ACHN (cell line): ENCODE data around the gene CRB2.

Experiments used
- DNase-seq: peaks from one replicate; pipeline ENCODE4 v3.0.0-alpha.2; 2015
- in situ Hi-C: cut with HindIII; loops from 2 replicates; pipeline ENCODE4 v1.10.0; 2017; ENCODE audit warnings: low sequenced_read_pairs, low pct_ligation_motif_present, low pct_unique_long_range_greater_than_20kb

CRB2 gene

DNA sequence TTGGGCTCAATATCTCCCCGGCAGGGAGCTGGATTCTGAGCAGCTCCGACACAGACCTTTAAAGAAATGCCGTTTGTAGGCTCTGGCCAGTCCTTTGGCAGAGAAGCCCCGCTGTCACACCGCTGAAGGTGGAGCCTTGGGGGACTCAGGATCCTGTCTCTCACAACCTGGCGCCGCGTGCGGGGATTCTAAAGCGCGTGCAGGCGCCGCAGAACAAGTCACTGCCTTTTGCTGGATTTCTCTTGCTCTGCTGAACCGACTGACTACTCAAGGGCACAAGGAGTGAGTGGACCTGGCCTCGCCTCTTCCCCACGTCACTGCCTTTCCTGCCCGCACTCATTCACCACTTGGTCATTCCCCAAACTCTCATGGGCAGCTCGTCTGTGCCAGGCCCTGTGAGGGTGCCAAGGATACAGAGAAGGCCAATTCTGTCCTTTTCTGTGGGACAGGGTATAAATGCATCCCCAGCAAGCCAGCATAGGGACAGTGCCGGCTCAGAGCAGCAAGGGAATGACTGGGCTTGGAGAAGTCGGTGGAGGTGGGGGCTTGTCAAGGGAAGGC lies 69.3 kb downstream of the CRB2 start:
- DNase-seq: no peak
- in situ Hi-C loops: no loop called here

DNA sequence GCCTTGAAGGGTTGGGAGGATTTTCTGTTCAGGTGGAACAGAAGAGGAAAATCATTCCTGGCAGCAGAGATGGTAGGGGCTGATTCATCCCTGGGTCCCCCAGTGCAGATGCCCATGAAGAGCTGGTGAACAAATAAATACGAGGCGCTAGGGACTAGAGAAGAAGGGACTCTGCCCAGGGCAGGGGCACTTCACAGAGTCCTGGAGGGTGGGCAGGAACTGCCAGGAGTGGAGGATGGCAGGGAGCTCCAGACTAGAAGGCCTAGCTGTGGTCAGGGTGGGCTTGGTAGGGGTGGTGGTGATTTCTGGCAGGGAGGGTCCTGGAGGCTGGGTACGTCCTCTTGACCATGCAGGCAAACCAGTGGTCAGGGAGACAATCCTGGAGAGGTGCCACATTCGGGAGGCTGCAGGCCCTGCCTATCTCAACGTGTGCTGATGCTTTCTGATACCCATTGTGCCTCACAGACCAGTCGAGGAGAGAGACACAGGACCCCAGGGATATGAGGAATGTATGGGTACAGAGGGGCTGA lies 69.9 kb downstream of the CRB2 start:
- in situ Hi-C loops: no loop called here
- no peak for DNase-seq

DNA sequence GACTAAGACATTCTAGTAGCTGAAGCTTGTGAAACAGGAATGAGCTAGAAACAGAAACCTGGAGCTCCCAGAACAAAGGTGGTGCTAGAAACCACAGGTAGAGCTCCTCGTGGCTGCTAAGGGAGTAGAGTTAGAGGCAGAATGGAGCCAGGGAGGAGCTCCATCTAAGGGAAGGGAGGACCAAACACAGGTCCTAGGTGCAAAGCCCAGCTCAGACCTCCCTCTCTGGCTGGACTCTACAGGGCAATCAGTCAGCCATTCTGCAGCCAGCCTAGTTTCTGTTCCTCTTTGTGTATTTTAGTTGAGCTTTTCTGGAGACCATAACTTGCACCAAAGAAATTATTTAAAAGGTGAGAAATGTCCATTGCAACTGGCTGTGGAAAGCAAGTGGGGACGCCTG lies 70.4 kb downstream of the CRB2 start:
- in situ Hi-C loops: no loop called here
- no peak for DNase-seq
